GM12878 (cell line): ENCODE data around the gene GUCY1A1. TPM values are rescaled to one million over a fixed set of nuclear protein-coding genes. Genes with fewer than 3 reads are reported as not detected.

Source experiments
- ATAC-seq: fragments of 200-7000 bp; cut with Tn5 transposase; 3 replicates; pipeline ENCODE4 v1.9.1; 2020; ENCODE audit warnings: mild to moderate bottlenecking, moderate library complexity
- BruUV-seq: library from RNA; stranded (reverse); fragments of 400-500 nt; replicated peaks from 2 replicates; lab custom pipeline; 2021; lab: Mats Ljungman, UMichigan
- CTCF ChIA-PET: fragments of 300-600 bp; sonication (Branson Sonifier 250); formaldehyde crosslinking; extraction: SDS; loops from one replicate; lab custom pipeline; 2021; ENCODE audit warnings: inconsistent platforms; lab: Yijun Ruan, JAX
- POLR2A ChIA-PET: fragments of 350-600 bp; formaldehyde crosslinking; extraction: SDS; loops from one replicate; lab custom pipeline; 2021; ENCODE audit warnings: inconsistent platforms; lab: Charles Lee
- RAD21 ChIA-PET: fragments of 300-600 bp; sonication (Branson Sonifier 250); formaldehyde crosslinking; loops from one replicate; lab custom pipeline; 2023; ENCODE audit warnings: antibody characterized with exemption; ENCODE audit not compliant: unreplicated experiment; lab: Charles Lee
- SMC1A ChIA-PET: fragments of 300-600 bp; sonication (Branson Sonifier 250); formaldehyde crosslinking; loops from one replicate; lab custom pipeline; 2023; ENCODE audit not compliant: unreplicated experiment, uncharacterized antibody; lab: Charles Lee
- DNase-seq: peaks from one replicate; pipeline ENCODE4 v3.0.0-alpha.2; 2011; ENCODE audit warnings: low read depth, low spot score
- FAIRE-seq: peaks from 3 replicates; lab custom pipeline; 2011; peaks lifted over from hg19 to GRCh38; lab: Jason Lieb, UNC
- H2AFZ ChIP-seq: 2 replicates; pipeline ENCODE4 v1.6.0; 2011; ENCODE audit warnings: low read depth, low read length, control low read depth; ENCODE audit not compliant: control insufficient read depth
- H3K27ac ChIP-seq: 2 replicates; pipeline ENCODE4 v1.5.1; 2011; ENCODE audit warnings: control low read depth; ENCODE audit not compliant: control insufficient read depth, insufficient read depth
- H3K27me3 ChIP-seq, 2 experiments: replicated peaks in 1 of 2; 2 replicates each; pipeline versions ENCODE4 v1.6.0 to v1.6.1; 2011; ENCODE audit warnings: low read length in 1 of 2; ENCODE audit not compliant: control insufficient read depth in 2 of 2, insufficient read depth in 2 of 2
- H3K36me3 ChIP-seq, 2 experiments: 2 replicates each; pipeline ENCODE4 v1.5.1; 2011; ENCODE audit warnings: low read length in 1 of 2; ENCODE audit not compliant: control insufficient read depth in 2 of 2, insufficient read depth in 2 of 2
- H3K4me1 ChIP-seq: 2 replicates; pipeline ENCODE4 v1.6.1; 2011; ENCODE audit warnings: mild to moderate bottlenecking, low read length, moderate library complexity, mixed read lengths; ENCODE audit not compliant: control insufficient read depth, insufficient read depth
- H3K4me2 ChIP-seq: 2 replicates; pipeline ENCODE4 v1.6.0; 2011; ENCODE audit warnings: control low read depth; ENCODE audit not compliant: control insufficient read depth, insufficient read depth
- H3K4me3 ChIP-seq: fragments of 200-600 bp; sonication (generic); 2 replicates; pipeline ENCODE4 v1.5.1; 2016
- H3K79me2 ChIP-seq: 2 replicates; pipeline ENCODE4 v1.6.0; 2011; ENCODE audit warnings: low read length; ENCODE audit not compliant: control insufficient read depth, insufficient read depth
- H3K9ac ChIP-seq: 2 replicates; pipeline ENCODE4 v1.8.0; 2011; ENCODE audit warnings: low read length, control low read depth, mixed read lengths; ENCODE audit not compliant: control insufficient read depth, insufficient read depth
- H3K9me3 ChIP-seq: replicated peaks from 3 replicates; pipeline ENCODE4 v1.5.1; 2011; ENCODE audit warnings: mild to moderate bottlenecking, low read length; ENCODE audit not compliant: control insufficient read depth, insufficient read depth
- H4K20me1 ChIP-seq: 2 replicates; pipeline ENCODE4 v1.6.0; 2011; ENCODE audit not compliant: control insufficient read depth, insufficient read depth
- BCLAF1 ChIP-seq: fragments of 450-650 bp; IDR thresholded peaks from 2 replicates; pipeline ENCODE4 v1.6.1; 2017; ENCODE audit warnings: antibody characterized with exemption, mild to moderate bottlenecking, moderate library complexity
- BHLHE40 ChIP-seq, 2 experiments: fragments of 450-650 bp in 1 of 2; IDR thresholded peaks; 2 replicates each; pipeline ENCODE4 v1.6.1; 2011 to 2017; ENCODE audit warnings: low read depth in 2 of 2, borderline replicate concordance in 1 of 2, improper control_type of control experiment in 1 of 2, low read length in 1 of 2, mild to moderate bottlenecking in 1 of 2
- DPF2 ChIP-seq: fragments of 450-650 bp; IDR thresholded peaks from 2 replicates; pipeline ENCODE4 v1.6.1; 2017; ENCODE audit warnings: mild to moderate bottlenecking
- FOXK2 ChIP-seq: fragments of 450-650 bp; IDR thresholded peaks from 2 replicates; pipeline ENCODE4 v1.6.1; 2017; ENCODE audit warnings: mild to moderate bottlenecking, moderate library complexity
- GABPA ChIP-seq: IDR thresholded peaks from 2 replicates; pipeline ENCODE4 v1.6.1; 2014; ENCODE audit warnings: antibody characterized with exemption, low read depth, mild to moderate bottlenecking, inconsistent platforms
- IRF4 ChIP-seq: IDR thresholded peaks from 2 replicates; pipeline ENCODE4 v1.6.1; 2011; ENCODE audit warnings: low read depth, low read length
- KDM1A ChIP-seq: fragments of 200-600 bp; sonication (generic); IDR thresholded peaks from 2 replicates; pipeline ENCODE4 v1.6.1; 2016; ENCODE audit warnings: borderline replicate concordance
- SP1 ChIP-seq: IDR thresholded peaks from one replicate; pipeline ENCODE4 v1.6.1; 2011; ENCODE audit warnings: low read depth, low read length
- ZNF217 ChIP-seq: fragments of 450-650 bp; IDR thresholded peaks from 2 replicates; pipeline ENCODE4 v1.6.1; 2017; ENCODE audit warnings: antibody characterized with exemption, mild to moderate bottlenecking
- WGBS: methylation state at CpG from one replicate; pipeline ENCODE4 v1.1.6; 2016; ENCODE audit warnings: low lambda C conversion rate; ENCODE audit not compliant: insufficient replicate concordance, insufficient coverage; ENCODE audit errors: missing lambda C conversion rate; 5-methylcytosine and 5-hydroxymethylcytosine counted together
- in situ Hi-C: fragments of 300-500 bp; cut with MboI; formaldehyde crosslinking; loops from 9 replicates; pipeline ENCODE4 v1.14.3; 2018; ENCODE audit warnings: mixed read lengths
- intact Hi-C: fragments of 100-400 bp; cut with micrococcal nuclease; formaldehyde crosslinking; loops from one replicate; pipeline ENCODE4 v1.14.2; 2022; ENCODE audit not compliant: unreplicated experiment
- polyA plus RNA-seq, 11 experiments: library from polyadenylated mRNA; depleted of rRNA in 4 of 11; unstranded in 6 of 11; stranded (reverse) in 5 of 11; fragments of >200 nt; fragmentation: Nextera tagmentation in 4 of 11; fragmentation: Illumina TruSeq in 1 of 11; extraction: Ambion mirVana in 4 of 11; extraction: Trizol in 1 of 11; gene quantifications; 1 replicate in 1 of 11; 2 replicates in 10 of 11; pipeline versions ENCODE4 v1.2.1 to v1.2.3, GENCODE V29; 2011 to 2016; ENCODE audit warnings: inconsistent platforms in 2 of 11, missing spikeins in 2 of 11, low read depth in 1 of 11
- total RNA-seq, 4 experiments: library from RNA; depleted of rRNA in 3 of 4; stranded (reverse); fragments of >200 nt in 3 of 4; fragmentation: Illumina TruSeq in 1 of 4; extraction: Trizol in 1 of 4; gene quantifications; 2 replicates each; pipeline versions ENCODE4 v1.2.1 to v1.2.3, GENCODE V29; 2013 to 2021

The GUCY1A1 gene
- total and polyA plus RNA-seq, 10 of the 15 experiments (the other 5 are each of a cell fraction or from before 2014, with no cell fraction given), result 0.44 to 22.6 (median 0.55) TPM

GRCh38 chr4:155684423-155684822 lies 17.8 kb downstream of the GUCY1A1 start (continued):
- TF ChIP-seq BCLAF1 (no peak), SP1 (no peak), DPF2 (no peak)

GRCh38 chr4:155684892-155685541 lies 18.4 kb downstream of the GUCY1A1 start:
- ChIA-PET SMC1A (interaction anchor here (0.9 to 6.0 kb wide), 19 partner anchors 9 to 156 kb away, joined by 3 to 48 read pairs (median 4); no protein-coding TSS in a partner anchor), POLR2A (interaction anchor here (0.7 to 1.7 kb wide), 10 partner anchors 9 to 29 kb away, joined by 3 to 11 read pairs (median 3); partner anchors contain the start of gene GUCY1A1), CTCF (interaction anchor here (0.6 to 2.0 kb wide), 12 partner anchors 9 to 1125 kb away, joined by 3 to 9 read pairs (median 4); no protein-coding TSS in a partner anchor), RAD21 (interaction anchor here (0.5 to 2.2 kb wide), 15 partner anchors 9 to 317 kb away, joined by 3 to 10 read pairs (median 4); partner anchors contain the start of gene GUCY1B1)
- Histone ChIP-seq H3K36me3 (no peaks in the 10 kb centered on the region), H3K27ac (no peak overlapping the region), H3K9ac (no peak overlapping the region), H3K9me3 (no peaks in the 10 kb centered on the region), H2AFZ (no peak overlapping the region), H3K4me3 (no peak overlapping the region), H3K27me3 (no peaks in the 10 kb centered on the region), H3K4me2 (no peak overlapping the region), H3K4me1 (no peaks in the 10 kb centered on the region), H3K79me2 (no peaks in the 10 kb centered on the region), H4K20me1 (no peaks in the 10 kb centered on the region)
- FAIRE-seq (no peak), DNase-seq (no peak), ATAC-seq (peak; percentile 44)
- TF ChIP-seq BHLHE40 (IDR thresholded peaks at IDR 0.05; ENCODE audit: borderline replicate concordance in 1 of 2, low read depth in 2 of 2, low read length in 1 of 2) (no peak), GABPA (no peak), IRF4 (no peak), KDM1A (no peak), FOXK2 (no peak), ZNF217 (no peak)
- whole genome bisulfite sequencing, result 56% methylated on average over 1 of the region's 1 CpG
- in situ Hi-C loops (no loop called here), intact Hi-C loops (no loop called here)
- BruUV-seq, result no TSS peak
